Transverse colon (tissue), 4 donors: ENCODE data around the gene CYBB. TPM values are rescaled to one million over a fixed set of nuclear protein-coding genes. Genes with fewer than 3 reads are reported as not detected.

Experiments used
- DNase-seq: peaks from one replicate; pipeline ENCODE4 v3.0.0-alpha.2; 2019
- H3K27ac ChIP-seq, 4 donors: fragments of 200-600 bp; sonication (generic); 2 replicates each; pipeline ENCODE4 v1.5.1; 2016 to 2018; ENCODE audit warnings: inconsistent platforms in 4 of 4
- H3K27me3 ChIP-seq: fragments of 200-600 bp; sonication (generic); 2 replicates; pipeline ENCODE4 v1.5.1; 2017; ENCODE audit warnings: inconsistent platforms
- H3K36me3 ChIP-seq, 4 donors: fragments of 200-600 bp; sonication (generic); 2 replicates each; pipeline ENCODE4 v1.5.1; 2017 to 2019; ENCODE audit warnings: inconsistent platforms in 4 of 4
- H3K4me1 ChIP-seq, 4 donors: fragments of 200-600 bp; sonication (generic); 2 replicates each; pipeline ENCODE4 v1.5.1; 2017 to 2020; ENCODE audit warnings: inconsistent platforms in 4 of 4
- H3K4me3 ChIP-seq, 4 donors: fragments of 200-600 bp; sonication (generic); 1 replicate in 1 of 4; 2 replicates in 3 of 4; pipeline versions ENCODE4 v1.5.1 to v1.6.1; 2017 to 2019; ENCODE audit warnings: inconsistent platforms in 4 of 4
- H3K9me3 ChIP-seq, 2 donors: fragments of 200-600 bp; sonication (generic); 2 replicates each; pipeline ENCODE4 v1.5.1; 2017 to 2019; ENCODE audit warnings: inconsistent platforms in 2 of 2
- CTCF ChIP-seq, 5 experiments: fragments of 200-600 bp in 3 of 5; fragments of 450-650 bp in 2 of 5; sonication (generic) in 3 of 5; IDR thresholded peaks; 1 replicate in 2 of 5; 2 replicates in 3 of 5; pipeline ENCODE4 v1.5.1; 2016 to 2017; ENCODE audit warnings: antibody characterized with exemption in 5 of 5, inconsistent platforms in 3 of 5, mild to moderate bottlenecking in 2 of 5, moderate library complexity in 1 of 5
- EP300 ChIP-seq: sonication (generic); formaldehyde crosslinking; IDR thresholded peaks from one replicate; pipeline ENCODE4 v1.6.1; 2017; ENCODE audit warnings: antibody characterized with exemption, low read depth
- POLR2A ChIP-seq: fragments of 450-650 bp; IDR thresholded peaks from one replicate; pipeline ENCODE4 v1.6.1; 2016; ENCODE audit warnings: antibody characterized with exemption, mild to moderate bottlenecking, moderate library complexity
- POLR2AphosphoS5 ChIP-seq, 3 donors: sonication (generic); formaldehyde crosslinking; IDR thresholded peaks; one replicate each; pipeline ENCODE4 v1.6.1; 2016; ENCODE audit warnings: antibody characterized with exemption in 3 of 3
- WGBS, 2 donors: methylation state at CpG; one replicate each; pipeline ENCODE4 v1.1.5; 2018; ENCODE audit warnings: low coverage in 1 of 2; 5-methylcytosine and 5-hydroxymethylcytosine counted together
- in situ Hi-C, 4 donors: fragments of 200-750 bp; cut with MboI; loops; one replicate each; pipeline versions ENCODE4 v1.15.0 to v1.15.1; 2017; ENCODE audit warnings: low sequenced_read_pairs in 3 of 4, low pct_ligation_motif_present in 1 of 4, low pct_unique_long_range_greater_than_20kb in 1 of 4
- intact Hi-C: fragments of 100-400 bp; cut with DNase I; formaldehyde crosslinking; loops from one replicate; pipeline ENCODE4 v1.15.1; 2023; ENCODE audit warnings: low total_unique reads
- total RNA-seq, 4 donors: library from RNA; depleted of rRNA; stranded (reverse); fragments of >200 nt; gene quantifications; one replicate each; pipeline ENCODE4 v1.1.0, GENCODE V29; 2016

The CYBB gene
- total RNA-seq = 10 to 100 TPM in 3 of 4 donors, 1 to 10 TPM in 1; 3.8 to 21.7 (median 14.9) TPM

- Histone ChIP-seq H3K27ac (no peak within 1 kb of the TSS), H3K36me3 (no peaks in the 10 kb centered on the region), H3K4me3 (peak within 1 kb of the TSS in 1 of 4 donors; percentile 7), H3K27me3 (no peaks in the 10 kb centered on the region), H3K9me3 (no peaks in the 10 kb centered on the region), H3K4me1 (no peaks in the 10 kb centered on the region)
- 64% methylated on average over 2 of the region's 2 CpGs; no CpG with 5 or more reads in 1 of the 2 donors for WGBS, 2 donors
- in situ Hi-C loops (no loop called here), intact Hi-C loops (no loop called here)
- DNase-seq = no peak
- TF ChIP-seq CTCF (IDR thresholded peaks at IDR 0.05) (no peak), EP300 (no peak), POLR2A (peak; percentile 21), POLR2AphosphoS5 (IDR thresholded peaks at IDR 0.05) (peak in 1 of 3 donors; percentile 16)
These were observed at the start of gene CYBB for GRCh38 chrX:37779857-37780256. CYBB (plus strand) TSS chrX:37780059; CDS start chrX:37780078, 19 bp downstream.

- WGBS, 2 donors = 15 to 18% methylated on average over 3 of the region's 3 CpGs
- Histone ChIP-seq H3K27me3 (no peaks in the 10 kb centered on the region), H3K9me3 (no peaks in the 10 kb centered on the region), H3K36me3 (no peaks in the 10 kb centered on the region), H3K4me1 (peaks cover 0 to 7% (median 0%) of the 10 kb centered on the region in 4 donors), H3K27ac (no peak overlapping the region), H3K4me3 (no peak overlapping the region)
- intact Hi-C loops = no loop called here
- in situ Hi-C loops = loop anchor here in 3 of 4 donors (10.0 to 25.0 kb wide), 3 partner anchors 79 to 442 kb away; no protein-coding TSS in a partner anchor
- peak; percentile 84 for DNase-seq
- peak; percentile 68 to 82 (median 69) for TF ChIP-seq CTCF (IDR thresholded peaks at IDR 0.05)
- TF ChIP-seq EP300 = no peak
These were observed 34.5 kb upstream of the CYBB start for GRCh38 chrX:37745354-37745753.

- DNase-seq = no peak
- peaks cover 0 to 7% (median 0%) of the 10 kb centered on the region in 4 donors for H3K4me1 ChIP-seq
- no peaks in the 10 kb centered on the region for H3K9me3 ChIP-seq
- TF ChIP-seq CTCF (IDR thresholded peaks at IDR 0.05) (no peak), POLR2A (no peak), EP300 (no peak), POLR2AphosphoS5 (IDR thresholded peaks at IDR 0.05) (no peak)
- H3K27me3 ChIP-seq = no peaks in the 10 kb centered on the region
- H3K4me3 ChIP-seq = no peak overlapping the region
- in situ Hi-C loops = loop anchor here in 3 of 4 donors (10.0 to 25.0 kb wide), 3 partner anchors 79 to 441 kb away; no protein-coding TSS in a partner anchor
- no peak overlapping the region for H3K27ac ChIP-seq
- no peaks in the 10 kb centered on the region for H3K36me3 ChIP-seq
- intact Hi-C loops = no loop called here
- 76% methylated on average over 1 of the region's 1 CpG; no CpG with 5 or more reads in 1 of the 2 donors for WGBS, 2 donors
These were observed 34.0 kb upstream of the CYBB start for GRCh38 chrX:37745835-37746217.

GRCh38 chrX:37746218-37746941 is 33.5 kb upstream of the CYBB start:
- intact Hi-C loops (no loop called here), in situ Hi-C loops (loop anchor here in 3 of 4 donors (10.0 to 25.0 kb wide), 3 partner anchors 78 to 441 kb away; no protein-coding TSS in a partner anchor)
- H3K36me3 ChIP-seq = no peaks in the 10 kb centered on the region
- TF ChIP-seq POLR2A (no peak), POLR2AphosphoS5 (IDR thresholded peaks at IDR 0.05) (no peak), CTCF (IDR thresholded peaks at IDR 0.05) (no peak), EP300 (no peak)
- H3K4me1 ChIP-seq = peaks cover 0 to 7% (median 0%) of the 10 kb centered on the region in 4 donors
- no peak overlapping the region for H3K27ac ChIP-seq
- WGBS, 2 donors = 61% methylated on average over 7 of the region's 7 CpGs; no CpG with 5 or more reads in 1 of the 2 donors
- no peaks in the 10 kb centered on the region for H3K9me3 ChIP-seq
- H3K4me3 ChIP-seq = no peak overlapping the region
- no peak for DNase-seq
- no peaks in the 10 kb centered on the region for H3K27me3 ChIP-seq
